Epithelial cell of prostate (primary cell): ENCODE data around the gene CUEDC1.

Experiments used
- DNase-seq: peaks from one replicate; pipeline ENCODE4 v3.0.0-alpha.2; 2011; ENCODE audit warnings: low read depth, low spot score
- H3K27ac ChIP-seq: fragments of 450-650 bp; 2 replicates; pipeline ENCODE4 v1.5.1; 2017; ENCODE audit warnings: mild to moderate bottlenecking

Gene CUEDC1

GRCh38 chr17:57902800-57903759 is 52.1 kb downstream of the CUEDC1 start:
- peak; percentile 93 for DNase-seq

GRCh38 chr17:57902117-57902799 is 53.0 kb downstream of the CUEDC1 start:
- DNase-seq, result no peak
- peak overlapping the region; percentile 81 for H3K27ac ChIP-seq

More at GRCh38 chr17:57902800-57903759, 52.1 kb downstream of the CUEDC1 start:
- H3K27ac ChIP-seq, result peak overlapping the region; percentile 81

- H3K27ac ChIP-seq, result peak overlapping the region; percentile 81
- DNase-seq, result peak; percentile 81
Measured at GRCh38 chr17:57900991-57901743, 54.0 kb downstream of the CUEDC1 start.

GRCh38 chr17:57899822-57900221 is 55.4 kb downstream of the CUEDC1 start:
- DNase-seq, result no peak
- H3K27ac ChIP-seq, result peak overlapping the region; percentile 64

- DNase-seq, result no peak
- peak overlapping the region; percentile 64 for H3K27ac ChIP-seq
Measured at GRCh38 chr17:57899391-57899790, 55.8 kb downstream of the CUEDC1 start.

GRCh38 chr17:57898487-57899311 is 56.5 kb downstream of the CUEDC1 start:
- peak overlapping the region; percentile 64 for H3K27ac ChIP-seq
- DNase-seq, result no peak

GRCh38 chr17:57895382-57896060 is 59.7 kb downstream of the CUEDC1 start:
- H3K27ac ChIP-seq, result no peak overlapping the region
- DNase-seq, result no peak

- DNase-seq, result no peak
- H3K27ac ChIP-seq, result no peak overlapping the region
Measured at GRCh38 chr17:57894848-57895247, 60.4 kb downstream of the CUEDC1 start.

- H3K27ac ChIP-seq, result peak overlapping the region; percentile 90
- peak; percentile 83 for DNase-seq
Measured at GRCh38 chr17:57892820-57893595, 62.2 kb downstream of the CUEDC1 start.

- peak overlapping the region; percentile 90 for H3K27ac ChIP-seq
- DNase-seq, result no peak
Measured at GRCh38 chr17:57892146-57892819, 62.9 kb downstream of the CUEDC1 start.

GRCh38 chr17:57890857-57891232 is 64.4 kb downstream of the CUEDC1 start:
- peak overlapping the region; percentile 56 for H3K27ac ChIP-seq
- no peak for DNase-seq

- peak overlapping the region; percentile 56 for H3K27ac ChIP-seq
Measured at GRCh38 chr17:57889892-57890856, 65.0 kb downstream of the CUEDC1 start.

GRCh38 chr17:57889252-57889651 is 66.0 kb downstream of the CUEDC1 start:
- no peak for DNase-seq
- H3K27ac ChIP-seq, result no peak overlapping the region

More at GRCh38 chr17:57889892-57890856, 65.0 kb downstream of the CUEDC1 start:
- no peak for DNase-seq

- no peak overlapping the region for H3K27ac ChIP-seq
- DNase-seq, result no peak
Measured at GRCh38 chr17:57888311-57889216, 66.6 kb downstream of the CUEDC1 start.

GRCh38 chr17:57887161-57887560 is 68.1 kb downstream of the CUEDC1 start:
- DNase-seq, result no peak
- no peak overlapping the region for H3K27ac ChIP-seq

GRCh38 chr17:57886020-57886419 is 69.2 kb downstream of the CUEDC1 start:
- no peak for DNase-seq

More at GRCh38 chr17:57886020-57886419, 69.2 kb downstream of the CUEDC1 start:
- no peak overlapping the region for H3K27ac ChIP-seq
